Activated naive CD4-positive, alpha-beta T cell treated with anti-CD3 and anti-CD28 coated beads for 36 hours (primary cell): ENCODE data around the gene PAEP. TPM values are rescaled to one million over a fixed set of nuclear protein-coding genes. Genes with fewer than 3 reads are reported as not detected.

Source experiments
- CTCF ChIA-PET: fragments of 350-600 bp; sonication (Branson Sonifier 250); formaldehyde crosslinking; loops from one replicate; lab custom pipeline; 2021; ENCODE audit warnings: antibody characterized with exemption; lab: Charles Lee
- DNase-seq: peaks from one replicate; pipeline ENCODE4 v3.0.0-alpha.2; 2020
- H3K27ac Mint-ChIP-seq: one replicate; pipeline ENCODE4 v1.8.0; 2021; ENCODE audit warnings: mild to moderate bottlenecking, mixed read lengths
- H3K27me3 Mint-ChIP-seq: one replicate; pipeline ENCODE4 v1.8.0; 2021; ENCODE audit warnings: low read depth, mixed read lengths
- H3K36me3 Mint-ChIP-seq: one replicate; pipeline ENCODE4 v1.8.0; 2021; ENCODE audit warnings: low read depth, mixed read lengths
- H3K4me1 Mint-ChIP-seq: one replicate; pipeline ENCODE4 v1.8.0; 2021; ENCODE audit warnings: low read depth, mixed read lengths
- H3K4me3 Mint-ChIP-seq: one replicate; pipeline ENCODE4 v1.8.0; 2021; ENCODE audit warnings: mild to moderate bottlenecking, moderate library complexity, mixed read lengths
- H3K9me3 Mint-ChIP-seq: one replicate; pipeline ENCODE4 v1.8.0; 2021; ENCODE audit warnings: mixed read lengths
- intact Hi-C: fragments of 100-400 bp; cut with micrococcal nuclease; formaldehyde crosslinking; loops from one replicate; pipeline ENCODE4 v1.15.1; 2023
- total RNA-seq, 2 experiments: library from RNA; stranded (reverse); gene quantifications; one replicate each; pipeline ENCODE4 v1.2.3, GENCODE V29; 2021

PAEP gene
- total RNA-seq, 2 experiments from 2014 or later, result not detected

GRCh38 chr9:135588886-135589595, 27.5 kb downstream of the PAEP start:
- no peaks in the 10 kb centered on the region for H3K36me3 Mint-ChIP-seq
- intact Hi-C loops, result no loop called here

DNA sequence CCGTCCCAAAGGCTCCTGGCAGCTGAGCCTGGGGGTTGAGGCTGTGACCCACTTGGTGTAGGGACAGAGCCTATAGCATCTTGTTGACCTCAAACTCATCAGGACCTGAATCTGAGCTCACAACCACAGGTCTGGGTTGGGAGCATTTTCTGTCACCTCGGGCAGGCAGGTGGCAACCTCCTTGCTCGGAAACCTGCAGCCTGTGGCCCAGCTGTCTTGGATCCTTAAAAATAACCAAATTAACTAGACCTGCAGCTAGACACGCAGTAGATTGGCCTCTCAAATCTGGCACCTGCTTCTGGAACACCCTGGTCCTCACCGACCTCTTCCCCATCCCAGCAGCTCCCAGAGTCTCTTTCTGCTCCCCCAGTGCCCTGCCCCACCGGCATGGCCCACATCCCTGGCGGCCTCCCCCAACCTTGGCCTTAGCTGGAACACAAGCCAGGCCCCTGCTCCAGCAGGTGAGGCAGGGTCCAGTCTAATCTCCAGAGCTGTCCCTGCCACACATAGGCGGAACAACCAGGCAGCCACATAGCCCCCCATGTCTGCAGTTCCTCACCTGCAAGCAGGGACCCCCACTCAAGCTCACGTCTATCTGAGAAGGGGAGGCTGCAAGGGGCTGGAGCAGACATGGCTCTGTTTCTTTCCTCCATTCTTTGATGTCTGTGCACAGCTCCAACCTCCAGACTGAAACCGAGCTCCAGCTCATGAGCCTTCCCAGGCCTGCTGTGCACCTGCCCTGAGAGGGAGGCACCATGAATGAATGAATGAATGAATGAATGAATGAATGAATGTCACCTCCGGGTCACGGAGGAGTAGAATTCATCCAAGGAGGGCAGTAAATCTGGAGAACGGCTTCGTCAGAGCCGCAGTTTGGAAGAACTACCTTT, 28.3 kb downstream of the PAEP start:
- H3K27ac Mint-ChIP-seq, result no peak overlapping the region
- no peaks in the 10 kb centered on the region for H3K9me3 Mint-ChIP-seq
- peaks cover 6% of the 10 kb centered on the region for H3K27me3 Mint-ChIP-seq
- intact Hi-C loops, result no loop called here
- DNase-seq, result no peak
- H3K4me1 Mint-ChIP-seq, result no peaks in the 10 kb centered on the region
- no peaks in the 10 kb centered on the region for H3K36me3 Mint-ChIP-seq
- no peak overlapping the region for H3K4me3 Mint-ChIP-seq
- CTCF ChIA-PET, result interaction anchor here (1.3 kb wide), 1 partner anchor 11 kb away, joined by 4 read pairs; no protein-coding TSS in a partner anchor

More at GRCh38 chr9:135588886-135589595, 27.5 kb downstream of the PAEP start:
- Mint-ChIP-seq H3K27ac (no peak overlapping the region), H3K9me3 (no peaks in the 10 kb centered on the region), H3K27me3 (peaks cover 6% of the 10 kb centered on the region), H3K4me1 (no peaks in the 10 kb centered on the region), H3K4me3 (no peak overlapping the region)
- DNase-seq, result no peak
- CTCF ChIA-PET, result interaction anchor here (1.0 to 1.3 kb wide), 2 partner anchors 9 to 12 kb away, joined by 3 to 4 read pairs; no protein-coding TSS in a partner anchor

- Mint-ChIP-seq H3K27ac (no peak overlapping the region), H3K4me1 (no peaks in the 10 kb centered on the region), H3K27me3 (peaks cover 6% of the 10 kb centered on the region), H3K36me3 (no peaks in the 10 kb centered on the region), H3K4me3 (no peak overlapping the region), H3K9me3 (no peaks in the 10 kb centered on the region)
- CTCF ChIA-PET, result no interaction called here
- intact Hi-C loops, result no loop called here
- no peak for DNase-seq
Observed at GRCh38 chr9:135590486-135591079, 29.0 kb downstream of the PAEP start.

DNA sequence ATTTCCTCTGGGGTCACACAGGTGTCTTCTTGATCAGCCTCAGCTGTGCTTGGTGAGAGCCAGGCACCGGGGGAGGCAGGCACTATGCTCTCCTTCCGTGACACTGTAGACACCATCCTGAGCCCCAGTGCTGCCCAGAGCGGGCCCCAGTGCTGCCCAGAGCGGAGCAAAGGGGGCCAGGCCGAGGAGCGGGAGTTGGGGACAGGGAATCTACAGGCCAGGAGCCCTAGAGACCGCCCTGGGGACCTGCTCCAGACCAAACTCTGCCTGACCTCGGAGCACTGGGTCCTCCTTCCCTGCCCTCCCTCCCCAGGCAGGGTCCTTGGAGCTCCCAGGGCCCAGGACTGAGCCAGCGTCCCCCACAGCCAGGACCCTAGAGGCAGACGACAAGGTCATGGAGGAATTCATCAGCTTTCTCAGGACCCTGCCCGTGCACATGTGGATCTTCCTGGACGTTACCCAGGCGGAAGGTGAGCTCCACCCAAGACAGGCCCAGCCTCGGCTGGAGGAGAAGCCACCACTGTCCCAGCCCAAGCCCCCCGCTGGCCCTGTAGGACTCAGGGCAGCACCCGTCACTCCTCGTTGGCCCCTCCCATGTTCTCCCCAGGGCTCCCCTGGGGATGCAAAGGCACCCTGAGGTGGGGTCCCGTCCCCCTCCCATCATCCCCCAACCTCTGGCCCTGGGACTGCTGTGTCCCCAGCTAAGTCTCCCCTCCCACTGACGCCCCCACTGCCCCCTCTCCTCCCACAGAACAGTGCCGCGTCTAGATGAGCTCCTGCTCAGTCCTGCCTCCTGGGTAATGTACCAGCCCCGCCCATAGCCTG, 30.2 kb downstream of the PAEP start:
- Mint-ChIP-seq H3K9me3 (no peaks in the 10 kb centered on the region), H3K27ac (no peak overlapping the region), H3K27me3 (peaks cover 8% of the 10 kb centered on the region), H3K4me1 (no peaks in the 10 kb centered on the region), H3K36me3 (no peaks in the 10 kb centered on the region), H3K4me3 (no peak overlapping the region)
- CTCF ChIA-PET, result interaction anchor here (1.3 kb wide), 1 partner anchor 10 kb away, joined by 4 read pairs; no protein-coding TSS in a partner anchor
- DNase-seq, result no peak
- intact Hi-C loops, result no loop called here

- CTCF ChIA-PET, result interaction anchor here (1.3 kb wide), 1 partner anchor 9 kb away, joined by 4 read pairs; no protein-coding TSS in a partner anchor
- Mint-ChIP-seq H3K4me1 (no peaks in the 10 kb centered on the region), H3K27ac (no peak overlapping the region), H3K9me3 (no peaks in the 10 kb centered on the region), H3K36me3 (no peaks in the 10 kb centered on the region), H3K27me3 (peaks cover 11% of the 10 kb centered on the region), H3K4me3 (no peak overlapping the region)
- intact Hi-C loops, result no loop called here
- no peak for DNase-seq
Observed at GRCh38 chr9:135592331-135592590, 30.7 kb downstream of the PAEP start.

DNA sequence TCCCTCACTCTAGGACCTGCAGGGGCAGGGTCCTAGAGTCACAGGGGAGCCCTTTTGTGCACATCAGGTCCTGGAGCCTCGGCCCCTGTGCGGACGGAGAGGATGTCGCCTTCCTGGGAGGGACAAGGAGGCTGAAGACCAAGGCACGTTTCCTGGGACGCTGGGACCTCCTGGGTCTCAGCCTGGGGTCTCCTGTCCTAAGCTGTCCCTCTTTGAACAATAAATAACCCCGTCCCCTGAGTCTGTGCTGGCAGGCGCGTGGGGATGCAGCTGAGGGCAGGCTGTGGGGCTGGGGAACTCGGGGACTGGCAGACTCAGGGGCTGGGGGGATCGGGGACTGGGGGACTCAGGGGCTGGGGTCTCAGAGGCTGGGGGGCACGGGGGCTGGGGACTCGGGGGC, 31.1 kb downstream of the PAEP start:
- no peaks in the 10 kb centered on the region for H3K36me3 Mint-ChIP-seq
- peaks cover 11% of the 10 kb centered on the region for H3K27me3 Mint-ChIP-seq
- no peak for DNase-seq
- CTCF ChIA-PET, result no interaction called here
- H3K9me3 Mint-ChIP-seq, result no peaks in the 10 kb centered on the region
- no peaks in the 10 kb centered on the region for H3K4me1 Mint-ChIP-seq
- H3K27ac Mint-ChIP-seq, result no peak overlapping the region
- H3K4me3 Mint-ChIP-seq, result no peak overlapping the region
- intact Hi-C loops, result no loop called here

DNA sequence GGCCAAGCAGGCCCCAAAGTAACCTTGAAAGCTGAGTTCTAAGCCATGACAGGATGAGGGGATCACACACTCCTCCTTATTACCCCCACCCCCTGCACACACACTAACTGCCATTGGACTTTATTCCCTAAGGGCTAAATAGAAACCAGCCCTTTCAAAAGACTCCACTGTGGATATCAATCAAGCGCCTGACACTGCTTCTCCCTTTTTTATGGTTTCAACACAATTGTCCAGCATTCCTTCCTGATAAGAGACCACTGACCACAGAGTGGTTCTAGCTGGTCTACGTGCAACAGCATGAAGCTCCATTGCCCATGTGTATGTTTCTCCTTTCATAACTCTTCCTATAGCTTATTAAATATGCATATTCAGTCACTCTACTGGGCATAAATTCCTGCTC, 34.7 kb downstream of the PAEP start:
- no peaks in the 10 kb centered on the region for H3K36me3 Mint-ChIP-seq
- no peaks in the 10 kb centered on the region for H3K9me3 Mint-ChIP-seq
- no peak overlapping the region for H3K27ac Mint-ChIP-seq
- peaks cover 11% of the 10 kb centered on the region for H3K27me3 Mint-ChIP-seq
- no peaks in the 10 kb centered on the region for H3K4me1 Mint-ChIP-seq
- intact Hi-C loops, result no loop called here
- H3K4me3 Mint-ChIP-seq, result no peak overlapping the region
- CTCF ChIA-PET, result interaction anchor here (0.5 to 0.7 kb wide), 2 partner anchors 11 to 29 kb away, joined by 3 read pairs; no protein-coding TSS in a partner anchor
- DNase-seq, result no peak

DNA sequence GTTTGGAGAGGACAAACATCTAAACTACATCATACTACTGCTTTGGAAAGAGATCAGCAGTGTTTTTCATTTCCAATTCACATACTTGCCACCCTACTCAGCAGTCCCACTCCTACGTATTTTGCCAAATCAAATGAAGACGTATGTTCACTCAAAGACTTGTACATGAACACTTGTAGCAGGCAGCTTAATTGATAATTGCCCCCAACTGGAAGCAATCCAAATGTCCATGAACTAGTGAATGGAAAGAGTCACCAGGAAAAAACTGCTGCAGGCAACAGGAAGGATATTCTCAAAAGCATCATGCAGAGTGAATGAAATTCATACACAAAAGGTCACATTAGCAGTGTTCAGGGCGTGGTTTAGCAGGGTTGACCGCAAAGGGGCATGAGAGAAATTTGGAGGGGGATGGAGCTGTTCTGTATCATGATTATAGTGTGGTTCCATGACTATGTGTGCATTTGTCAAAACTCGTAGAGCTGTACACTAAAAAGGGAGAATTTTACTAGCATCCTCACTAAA, 38.8 kb downstream of the PAEP start:
- no peaks in the 10 kb centered on the region for H3K36me3 Mint-ChIP-seq
- no peaks in the 10 kb centered on the region for H3K9me3 Mint-ChIP-seq
- no peaks in the 10 kb centered on the region for H3K4me1 Mint-ChIP-seq
- intact Hi-C loops, result loop anchor here (5.0 to 10.0 kb wide), 3 partner anchors 98 to 364 kb away; partner anchors contain the start of genes KCNT1, MRPS2 and UBAC1
- no peak overlapping the region for H3K27ac Mint-ChIP-seq
- H3K4me3 Mint-ChIP-seq, result no peak overlapping the region
- no peak for DNase-seq
- CTCF ChIA-PET, result interaction anchor here (0.9 to 1.1 kb wide), 2 partner anchors 9 to 11 kb away, joined by 4 read pairs; no protein-coding TSS in a partner anchor
- H3K27me3 Mint-ChIP-seq, result peaks cover 11% of the 10 kb centered on the region

GRCh38 chr9:135601988-135602387, 40.4 kb downstream of the PAEP start:
- Mint-ChIP-seq H3K36me3 (no peaks in the 10 kb centered on the region), H3K4me3 (no peak overlapping the region), H3K9me3 (no peaks in the 10 kb centered on the region), H3K27me3 (peaks cover 7% of the 10 kb centered on the region), H3K27ac (no peak overlapping the region), H3K4me1 (no peaks in the 10 kb centered on the region)
- DNase-seq, result no peak
- intact Hi-C loops, result loop anchor here (5.0 to 10.0 kb wide), 3 partner anchors 100 to 363 kb away; partner anchors contain the start of genes KCNT1, MRPS2 and UBAC1
- CTCF ChIA-PET, result interaction anchor here (1.2 kb wide), 1 partner anchor 10 kb away, joined by 4 read pairs; no protein-coding TSS in a partner anchor

DNA sequence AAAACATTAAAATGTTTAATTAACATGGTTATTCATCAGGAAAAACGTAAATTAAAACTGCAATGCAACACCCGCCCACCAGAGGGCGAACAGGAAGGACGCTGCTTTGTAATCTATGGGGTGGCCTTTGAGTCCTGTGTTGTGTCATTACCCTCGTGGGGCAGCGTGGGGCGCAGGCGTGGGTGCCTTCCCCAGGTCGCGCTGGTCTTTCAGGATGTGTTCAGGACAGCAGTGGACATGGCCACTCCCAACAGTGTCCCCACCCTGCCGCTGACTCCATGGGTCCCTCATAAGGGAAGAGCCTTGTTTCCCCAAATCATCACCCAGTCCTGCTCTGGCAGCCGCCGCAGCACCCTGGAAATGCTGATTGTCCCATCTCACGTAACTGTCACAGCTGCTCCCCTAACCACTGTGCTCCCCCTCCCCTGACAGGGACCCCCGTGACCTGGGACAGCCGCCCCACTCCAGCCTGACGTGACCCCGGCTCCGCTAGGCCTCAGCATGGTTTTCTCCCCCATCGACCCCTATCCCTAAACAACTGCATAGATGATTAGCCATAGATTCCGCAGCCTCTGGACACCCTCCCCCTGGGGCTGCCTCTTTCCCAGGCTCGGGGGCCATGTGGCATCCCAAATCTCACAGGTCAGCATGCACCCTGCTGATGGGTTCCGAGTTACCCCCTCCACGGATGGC, 41.4 kb downstream of the PAEP start:
- H3K4me3 Mint-ChIP-seq, result no peak overlapping the region
- CTCF ChIA-PET, result interaction anchor here (0.7 to 1.1 kb wide), 7 partner anchors 10 to 671 kb away, joined by 3 to 5 read pairs (median 3); no protein-coding TSS in a partner anchor
- H3K36me3 Mint-ChIP-seq, result no peaks in the 10 kb centered on the region
- no peak overlapping the region for H3K27ac Mint-ChIP-seq
- DNase-seq, result peak; percentile 70
- H3K9me3 Mint-ChIP-seq, result no peaks in the 10 kb centered on the region
- no peaks in the 10 kb centered on the region for H3K4me1 Mint-ChIP-seq
- intact Hi-C loops, result loop anchor here (5.0 to 10.0 kb wide), 3 partner anchors 101 to 362 kb away; partner anchors contain the start of genes KCNT1, MRPS2 and UBAC1
- H3K27me3 Mint-ChIP-seq, result peaks cover 4% of the 10 kb centered on the region
